NT2/D1 (cell line): ENCODE measurements around the gene LASP1NB.
"Not testable (repeated sequence)": the region's sequence is repeated elsewhere in the genome, so short reads cannot be mapped to it uniquely, and the experiment has no call there.

Source experiments
- DNase-seq: peaks from one replicate; pipeline ENCODE4 v3.0.0-alpha.2; 2011; ENCODE audit warnings: low read depth, low spot score
- H3K27me3 ChIP-seq: 2 replicates; pipeline ENCODE4 v1.6.0; 2011; ENCODE audit warnings: mild to moderate bottlenecking; ENCODE audit not compliant: insufficient read length, insufficient read depth
- H3K36me3 ChIP-seq: 2 replicates; pipeline ENCODE4 v1.6.1; 2011; ENCODE audit warnings: mild to moderate bottlenecking, low read length, mixed read lengths; ENCODE audit not compliant: insufficient read depth, insufficient read length
- H3K4me1 ChIP-seq: 2 replicates; pipeline ENCODE4 v1.5.1; 2011; ENCODE audit not compliant: insufficient read depth, insufficient read length
- H3K4me3 ChIP-seq: 2 replicates; pipeline ENCODE4 v1.5.1; 2011; ENCODE audit warnings: low read depth; ENCODE audit not compliant: insufficient read length
- H3K9ac ChIP-seq: 2 replicates; pipeline ENCODE4 v1.6.0; 2011; ENCODE audit warnings: low read depth; ENCODE audit not compliant: insufficient read length
- H3K9me3 ChIP-seq: 2 replicates; pipeline ENCODE4 v1.5.1; 2011; ENCODE audit warnings: mild to moderate bottlenecking, low read length; ENCODE audit not compliant: insufficient read depth
- SUZ12 ChIP-seq: IDR thresholded peaks from 2 replicates; pipeline ENCODE4 v1.6.1; 2011; ENCODE audit not compliant: insufficient read length, insufficient read depth; ENCODE audit errors: extremely low read depth
- YY1 ChIP-seq: IDR thresholded peaks from 2 replicates; pipeline ENCODE4 v1.6.1; 2011; ENCODE audit not compliant: insufficient read length, insufficient read depth
- ZNF274 ChIP-seq: IDR thresholded peaks from 2 replicates; pipeline ENCODE4 v1.6.1; 2011; ENCODE audit warnings: mild to moderate bottlenecking, low read depth, low read length

LASP1NB gene

DNA sequence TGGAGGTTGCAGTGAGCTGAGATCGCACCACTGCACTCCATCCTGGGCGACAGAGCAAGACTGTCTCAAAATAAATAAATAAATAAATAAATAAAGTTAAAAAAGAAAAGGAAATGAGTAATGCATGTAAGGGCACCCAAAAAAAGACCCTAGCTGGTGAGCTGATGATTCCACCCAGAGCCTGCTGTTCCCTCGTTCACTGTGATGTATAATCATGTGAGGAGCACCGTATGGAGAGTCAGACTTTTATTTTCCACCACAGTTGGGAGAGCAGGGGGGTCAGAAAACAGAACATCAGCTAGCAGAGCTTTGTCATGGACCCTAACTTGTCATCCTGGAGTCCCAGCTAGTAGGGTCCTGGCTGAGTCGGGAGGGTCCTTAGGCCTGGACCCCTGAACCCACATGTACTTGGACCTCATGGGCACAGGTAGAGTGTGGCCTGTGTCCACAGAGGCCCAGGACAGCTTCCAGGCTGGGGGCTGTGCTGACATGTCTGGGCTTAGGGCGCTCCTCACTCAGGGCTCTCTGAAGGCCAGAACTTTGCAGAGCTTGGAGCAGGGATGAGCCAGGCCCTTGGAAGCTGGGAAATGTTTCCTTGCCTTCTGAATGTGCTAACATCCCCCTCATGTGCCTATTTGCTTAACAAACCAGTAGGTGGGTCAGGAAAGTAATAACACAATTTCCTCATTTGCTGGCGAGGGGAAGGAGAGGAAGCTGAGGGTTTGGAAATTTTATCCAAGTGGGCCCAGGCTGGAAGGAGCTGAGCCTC lies 18.8 kb upstream of the LASP1NB start:
- H3K9ac ChIP-seq, result peak overlapping the region; percentile 58
- no peaks in the 10 kb centered on the region for H3K27me3 ChIP-seq
- H3K4me3 ChIP-seq, result no peak overlapping the region
- TF ChIP-seq SUZ12 (no peak), YY1 (no peak), ZNF274 (no peak)
- H3K4me1 ChIP-seq, result peaks cover 13% of the 10 kb centered on the region
- DNase-seq, result no peak
- H3K9me3 ChIP-seq, result no peaks in the 10 kb centered on the region
- H3K36me3 ChIP-seq, result peaks cover 83% of the 10 kb centered on the region

DNA sequence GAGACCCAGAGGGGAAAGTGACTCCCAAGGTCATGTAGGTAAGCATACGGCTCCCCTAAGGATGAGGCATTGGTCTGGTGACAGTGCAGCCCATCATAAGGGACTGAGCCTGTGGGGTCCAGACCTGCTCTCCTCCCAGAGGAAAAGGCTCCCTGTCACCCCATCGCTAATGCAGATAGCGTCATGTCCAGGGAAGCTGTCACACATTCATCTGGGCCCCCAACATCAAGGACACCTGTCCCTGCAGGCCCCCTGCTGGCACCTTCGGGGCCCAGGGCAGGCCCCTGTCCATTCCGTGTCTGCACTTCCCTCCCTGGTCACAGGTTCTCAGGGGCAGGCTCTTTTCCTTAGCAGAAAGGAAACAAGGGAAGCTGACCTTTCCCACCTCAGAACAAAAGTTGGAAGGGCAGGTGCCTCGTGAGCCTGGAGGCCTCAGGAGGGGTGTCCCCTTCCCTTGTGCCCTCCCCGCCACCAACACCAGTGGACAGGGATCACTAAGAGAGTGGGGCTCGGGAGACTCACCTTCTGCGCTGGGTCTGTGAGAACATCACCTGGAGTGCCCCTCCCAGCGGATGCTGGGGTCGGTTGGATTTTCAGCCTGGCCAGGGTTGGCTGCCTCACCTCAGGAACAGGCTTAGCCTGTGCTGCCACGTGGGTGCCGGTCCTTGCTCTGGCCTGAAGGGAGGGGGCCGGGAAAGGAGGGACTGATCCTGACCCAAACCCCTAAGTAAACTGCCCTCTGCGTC lies 17.3 kb upstream of the LASP1NB start:
- Histone ChIP-seq H3K4me3 (no peak overlapping the region), H3K27me3 (no peaks in the 10 kb centered on the region), H3K36me3 (peaks cover 85% of the 10 kb centered on the region), H3K4me1 (peaks cover 17% of the 10 kb centered on the region), H3K9ac (no peak overlapping the region), H3K9me3 (no peaks in the 10 kb centered on the region)
- DNase-seq, result no peak
- no peak for TF ChIP-seq SUZ12
- no peak for TF ChIP-seq YY1
- no peak for TF ChIP-seq ZNF274

DNA sequence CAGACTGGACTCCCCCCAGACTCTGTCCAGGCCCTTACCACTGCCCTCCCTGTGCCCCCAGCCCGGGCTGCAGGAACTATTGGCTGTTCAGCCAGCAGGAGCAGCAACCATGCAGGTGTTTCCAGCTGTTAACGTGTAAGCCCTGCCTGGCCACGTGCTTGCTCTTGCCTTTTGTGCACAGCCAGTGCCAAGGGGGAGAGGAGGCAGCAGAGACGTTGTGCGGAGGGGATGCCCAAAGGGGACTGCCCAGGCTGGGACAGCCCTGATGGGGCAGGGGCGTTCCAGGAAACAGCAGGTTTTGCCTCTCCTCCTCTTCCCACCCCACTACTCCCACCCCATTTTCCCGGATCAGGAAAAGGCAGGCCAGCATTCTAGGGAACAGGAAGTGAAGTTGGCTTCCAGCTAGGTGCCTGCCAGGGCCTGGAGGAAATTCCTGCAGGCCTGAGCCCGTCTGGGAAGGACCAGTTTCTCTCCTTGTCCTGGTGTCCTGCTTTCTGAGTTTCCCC lies 16.7 kb upstream of the LASP1NB start:
- peak overlapping the region; percentile 56 for H3K9ac ChIP-seq
- no peak overlapping the region for H3K4me3 ChIP-seq
- no peak for TF ChIP-seq ZNF274
- TF ChIP-seq SUZ12, result no peak
- no peak for TF ChIP-seq YY1
- H3K27me3 ChIP-seq, result no peaks in the 10 kb centered on the region
- no peaks in the 10 kb centered on the region for H3K9me3 ChIP-seq
- H3K36me3 ChIP-seq, result peaks cover 83% of the 10 kb centered on the region
- H3K4me1 ChIP-seq, result peaks cover 17% of the 10 kb centered on the region
- DNase-seq, result no peak

DNA sequence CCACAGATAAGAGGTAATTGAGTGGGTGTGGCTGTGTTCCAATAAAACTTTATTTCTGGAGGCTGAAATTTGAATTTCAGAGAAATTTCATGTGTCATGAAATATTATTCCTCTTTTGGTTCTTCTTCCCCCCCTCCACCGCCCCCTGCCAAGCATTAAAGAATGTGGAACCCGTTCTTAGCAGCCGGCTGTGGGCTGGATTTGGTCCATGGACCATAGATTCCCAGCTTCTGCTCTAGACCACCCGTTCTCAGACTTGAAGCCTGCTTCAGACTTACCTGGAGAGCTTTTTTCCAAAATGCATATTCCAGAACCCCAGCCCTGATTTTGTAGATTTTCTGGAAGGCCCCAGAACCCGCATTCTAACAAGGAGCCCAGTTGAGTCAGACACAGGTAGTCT lies 15.1 kb upstream of the LASP1NB start:
- H3K4me1 ChIP-seq, result peaks cover 17% of the 10 kb centered on the region
- no peaks in the 10 kb centered on the region for H3K9me3 ChIP-seq
- H3K36me3 ChIP-seq, result peaks cover 86% of the 10 kb centered on the region
- no peak for DNase-seq
- H3K27me3 ChIP-seq, result no peaks in the 10 kb centered on the region
- no peak for TF ChIP-seq ZNF274
- TF ChIP-seq SUZ12, result no peak
- TF ChIP-seq YY1, result no peak
- H3K9ac ChIP-seq, result no peak overlapping the region
- H3K4me3 ChIP-seq, result no peak overlapping the region

DNA sequence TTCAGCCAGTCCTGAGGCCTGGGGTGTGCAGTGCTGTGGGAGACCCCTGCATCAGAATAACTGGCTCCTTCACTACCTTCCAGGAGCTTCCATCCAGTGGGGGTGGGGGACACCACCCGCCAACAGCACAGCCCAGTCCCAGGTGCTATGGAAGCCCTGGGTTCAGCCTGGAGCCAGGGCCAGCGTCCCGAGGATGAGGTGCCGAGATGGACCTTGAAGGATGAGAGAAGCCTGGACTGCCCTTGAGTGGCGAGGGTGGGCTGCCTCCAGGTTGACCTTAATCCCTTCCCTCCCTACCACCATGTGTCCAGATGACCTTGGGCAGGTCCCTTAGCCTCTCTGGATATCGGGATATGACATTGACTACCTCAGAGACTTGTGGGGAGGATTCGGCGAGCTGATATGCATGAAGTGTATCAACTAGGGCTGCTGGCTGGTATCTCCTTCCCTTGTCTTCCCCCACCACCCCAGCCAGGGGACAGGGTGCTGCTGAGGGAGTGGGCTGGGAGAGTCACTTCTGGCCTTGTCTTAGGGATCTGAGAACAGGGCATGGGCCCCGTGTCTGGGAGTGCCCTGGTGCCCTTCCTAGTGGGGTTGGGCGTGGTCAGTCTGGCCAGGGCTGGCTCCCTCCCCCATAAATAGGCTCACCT lies 14.2 kb upstream of the LASP1NB start:
- peaks cover 17% of the 10 kb centered on the region for H3K4me1 ChIP-seq
- H3K4me3 ChIP-seq, result no peak overlapping the region
- peaks cover 89% of the 10 kb centered on the region for H3K36me3 ChIP-seq
- no peak for DNase-seq
- no peak overlapping the region for H3K9ac ChIP-seq
- no peak for TF ChIP-seq ZNF274
- no peak for TF ChIP-seq SUZ12
- no peak for TF ChIP-seq YY1
- H3K9me3 ChIP-seq, result no peaks in the 10 kb centered on the region
- no peaks in the 10 kb centered on the region for H3K27me3 ChIP-seq

DNA sequence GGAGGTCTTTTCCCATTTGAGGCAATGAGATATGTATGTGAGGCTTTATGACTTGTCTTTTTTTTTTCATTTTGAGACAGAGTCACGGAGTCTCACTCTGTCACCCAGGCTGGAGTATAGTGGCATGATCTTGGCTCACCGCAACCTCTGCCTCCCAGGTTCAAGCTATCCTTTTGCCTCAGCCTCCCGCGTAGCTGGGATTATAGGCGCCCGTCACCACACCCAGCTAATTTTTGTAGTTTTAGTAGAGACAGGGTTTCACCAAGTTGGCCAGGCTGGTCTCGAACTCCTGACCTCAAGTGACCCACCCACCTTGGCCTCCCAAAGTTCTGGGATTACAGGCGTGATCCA lies 13.7 kb upstream of the LASP1NB start:
- H3K4me1 ChIP-seq, result peaks cover 14% of the 10 kb centered on the region
- H3K9ac ChIP-seq, H3K27me3 ChIP-seq, DNase-seq, H3K9me3 ChIP-seq, H3K4me3 ChIP-seq: not testable (repeated sequence)
- peaks cover 91% of the 10 kb centered on the region for H3K36me3 ChIP-seq

DNA sequence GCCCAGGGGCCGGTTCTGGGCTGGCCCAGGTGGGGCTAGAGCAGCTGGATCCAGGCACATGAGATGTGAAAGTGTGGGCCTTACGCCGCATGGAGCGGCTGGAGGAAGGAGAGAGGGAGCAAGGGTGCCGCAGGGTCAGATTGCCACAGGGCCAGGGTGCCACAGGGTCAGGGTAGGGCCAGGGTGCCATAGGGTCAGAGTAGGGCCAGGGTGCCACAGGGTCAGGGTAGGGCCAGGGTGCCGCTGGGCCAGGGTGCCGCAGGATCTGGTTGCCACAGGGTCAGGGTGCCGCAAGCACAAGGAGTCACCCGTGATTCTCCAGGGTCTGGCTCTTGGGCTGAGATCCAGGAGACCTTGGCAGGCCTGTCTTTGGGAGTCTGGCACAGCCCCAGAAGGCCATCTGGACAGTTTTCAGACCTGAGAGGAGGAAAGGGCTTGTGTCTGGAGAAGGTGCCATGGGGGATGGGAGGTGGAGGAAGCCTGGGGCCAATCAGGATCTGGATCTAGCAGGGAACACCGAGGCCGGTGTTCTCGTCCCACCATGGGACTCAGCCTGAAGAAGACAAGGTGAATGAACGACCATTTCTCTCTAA lies 13.1 kb upstream of the LASP1NB start:
- no peak for DNase-seq
- Histone ChIP-seq H3K36me3 (peaks cover 91% of the 10 kb centered on the region), H3K9ac (no peak overlapping the region)

More for the DNA sequence above, 13.1 kb upstream of the LASP1NB start:
- Histone ChIP-seq H3K9me3 (no peaks in the 10 kb centered on the region), H3K27me3 (no peaks in the 10 kb centered on the region), H3K4me1 (peaks cover 12% of the 10 kb centered on the region), H3K4me3 (no peak overlapping the region)
- TF ChIP-seq YY1 (no peak), SUZ12 (no peak), ZNF274 (no peak)
